Omental fat pad (tissue), 4 donors: Measurements from ENCODE around the gene GRIN1. TPM values are rescaled to one million over a fixed set of nuclear protein-coding genes. Genes with fewer than 3 reads are reported as not detected.
A peak's percentile ranks its signal among the peaks of the same experiment; 100 is the strongest.

Experiments
- ATAC-seq: fragments of 150-250 bp; one replicate; pipeline ENCODE4 v1.9.1; 2016; ENCODE audit warnings: mild to moderate bottlenecking, moderate library complexity; ENCODE audit not compliant: low FRiP score
- DNase-seq: peaks from one replicate; pipeline ENCODE4 v3.0.0-alpha.2; 2019; ENCODE audit warnings: low spot score
- CTCF ChIP-seq, 3 donors: fragments of 450-650 bp; IDR thresholded peaks; one replicate each; pipeline ENCODE4 v1.5.1; 2016 to 2017; ENCODE audit warnings: antibody characterized with exemption in 3 of 3, mild to moderate bottlenecking in 3 of 3, moderate library complexity in 2 of 3
- small RNA-seq: library from RNA; depleted of rRNA; stranded (forward); fragments of <200 nt; gene quantifications from one replicate; pipeline ENCODE3, GENCODE V24; 2016
- total RNA-seq, 4 donors: library from RNA; depleted of rRNA; stranded (reverse); fragments of >200 nt; gene quantifications; one replicate each; pipeline ENCODE4 v1.1.0, GENCODE V29; 2016

The GRIN1 gene
- total RNA-seq, 4 donors from 2014 or later = not detected

DNA sequence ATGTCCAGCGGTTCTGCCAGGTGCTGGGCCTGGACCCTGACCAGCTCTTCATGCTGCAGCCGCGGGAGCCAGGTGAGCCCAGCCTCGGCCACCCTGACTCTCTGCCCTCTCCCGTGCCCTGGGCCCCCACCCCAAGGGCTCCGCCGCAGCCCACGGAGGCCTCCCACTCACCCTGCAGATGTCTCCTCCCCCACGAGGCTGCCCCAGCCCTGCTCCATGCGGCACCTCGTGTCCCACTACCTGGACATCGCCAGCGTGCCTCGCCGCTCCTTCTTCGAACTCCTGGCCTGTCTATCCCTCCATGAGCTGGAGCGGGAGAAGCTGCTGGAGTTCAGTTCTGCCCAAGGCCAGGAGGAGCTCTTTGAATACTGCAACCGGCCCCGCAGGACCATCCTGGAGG is 75.7 kb downstream of the GRIN1 start:
- DNase-seq = no peak
- TF ChIP-seq CTCF (IDR thresholded peaks at IDR 0.05) = no peak
- ATAC-seq = no peak

DNA sequence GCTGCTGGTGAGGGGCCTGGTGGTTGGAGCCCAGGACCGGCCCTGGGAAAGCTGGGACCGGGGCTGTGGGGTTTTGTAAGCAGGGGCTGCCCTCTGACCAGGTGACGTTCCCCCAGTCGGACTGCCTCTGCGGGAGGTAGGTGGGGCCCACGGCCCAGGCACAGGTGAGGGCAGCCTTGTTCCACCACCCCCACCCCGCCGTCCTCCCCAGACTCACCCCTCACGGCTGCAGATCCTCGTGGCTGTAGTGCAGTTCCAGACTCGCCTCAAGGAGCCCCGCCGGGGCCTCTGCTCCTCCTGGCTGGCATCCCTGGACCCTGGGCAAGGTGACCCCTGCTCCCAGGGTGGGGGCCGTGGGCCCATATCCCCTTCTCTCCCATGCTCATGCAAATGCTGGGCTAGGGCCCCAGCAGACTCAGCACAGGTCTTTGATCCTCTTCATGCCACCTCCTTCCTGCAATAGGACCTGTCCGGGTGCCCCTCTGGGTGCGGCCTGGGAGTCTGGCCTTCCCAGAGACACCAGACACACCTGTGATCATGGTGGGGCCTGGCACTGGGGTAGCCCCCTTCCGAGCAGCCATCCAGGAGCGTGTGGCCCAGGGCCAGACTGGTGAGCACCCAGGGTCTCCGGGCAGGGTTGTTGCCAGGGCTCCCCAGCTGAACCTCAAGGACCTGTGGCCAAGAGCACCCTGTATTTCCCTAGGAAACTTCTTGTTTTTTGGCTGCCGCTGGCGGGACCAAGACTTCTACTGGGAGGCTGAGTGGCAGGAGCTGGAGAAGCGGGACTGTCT is 76.4 kb downstream of the GRIN1 start:
- DNase-seq = no peak
- TF ChIP-seq CTCF (IDR thresholded peaks at IDR 0.05) = no peak
- no peak for ATAC-seq

DNA sequence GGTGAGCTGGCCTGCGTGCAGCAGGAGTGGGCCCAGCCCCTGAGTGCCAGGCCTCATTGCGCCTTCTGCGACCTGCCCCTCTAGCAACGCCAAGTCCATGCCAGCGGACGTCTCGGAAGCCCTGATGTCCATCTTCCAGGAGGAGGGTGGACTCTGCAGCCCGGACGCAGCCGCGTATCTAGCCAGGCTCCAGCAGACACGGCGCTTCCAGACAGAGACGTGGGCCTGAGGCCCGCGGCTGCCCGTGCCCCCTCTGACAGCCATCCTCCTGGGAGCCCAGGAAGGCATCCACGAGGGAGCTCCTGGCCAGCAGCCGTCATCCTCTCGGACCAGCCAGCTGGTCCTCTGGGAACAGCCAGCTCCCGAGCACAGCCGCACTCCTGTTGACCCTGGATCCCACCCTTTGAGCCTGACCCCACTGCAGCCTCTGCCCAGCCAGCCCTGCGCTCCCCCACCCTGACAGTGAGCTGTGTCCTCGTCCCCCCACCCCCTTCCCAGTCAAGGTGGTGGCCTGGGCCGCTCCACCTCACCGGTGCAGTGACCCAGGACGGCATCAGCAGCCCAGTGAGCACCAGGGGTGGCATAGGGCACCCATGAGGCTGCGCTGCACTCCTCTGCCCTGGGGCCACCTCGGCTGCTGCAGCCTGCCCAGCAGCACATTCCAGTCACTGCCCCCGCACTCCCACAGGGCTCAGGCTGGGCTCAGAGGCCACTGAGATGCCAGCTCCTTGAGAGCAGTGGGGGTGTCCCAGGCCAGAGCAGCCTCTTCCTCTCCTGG is 77.4 kb downstream of the GRIN1 start:
- DNase-seq (no peak), ATAC-seq (no peak)
- TF ChIP-seq CTCF (IDR thresholded peaks at IDR 0.05) = no peak

- TF ChIP-seq CTCF (IDR thresholded peaks at IDR 0.05) = no peak
- DNase-seq = peak; percentile 44
- ATAC-seq = peak; percentile 69
These were observed 78.6 kb downstream of the GRIN1 start for GRCh38 chr9:137217276-137218211.

GRCh38 chr9:137218212-137218753 is 79.3 kb downstream of the GRIN1 start:
- TF ChIP-seq CTCF (IDR thresholded peaks at IDR 0.05) = no peak
- no peak for DNase-seq
- ATAC-seq = no peak

Small RNAs within 50 kb of the gene (small RNA-seq; reads per million reads assigned to genes)
- gene MIR3621 (not detected), gene RF00153 (not detected)

Other genes starting within 250 kb of the GRIN1 start
- gene FBXW5, start 194.4 kb upstream of the GRIN1 start, total RNA-seq = 100 to 1,000 TPM; 154 to 242 (median 185) TPM
- 1 to 10 TPM in 1 of 4 donors, not detected in 3; 4.3 TPM for gene C8G, start 193.9 kb upstream of the GRIN1 start, total RNA-seq
- under 1 TPM in 1 of 4 donors, not detected in 3; 0.46 TPM for gene LCN12, start 186.9 kb upstream of the GRIN1 start, total RNA-seq
- gene PTGDS, start 161.7 kb upstream of the GRIN1 start, total RNA-seq = 100 to 1,000 TPM in 2 of 4 donors, 10 to 100 TPM in 2; 76.9 to 173 (median 118) TPM
- gene LCNL1, start 156.2 kb upstream of the GRIN1 start, total RNA-seq = under 1 TPM in 3 of 4 donors, not detected in 1; 0.28 to 0.47 (median 0.36) TPM
- 10 to 100 TPM; 22.0 to 37.0 (median 31.6) TPM for gene PAXX, start 146.7 kb upstream of the GRIN1 start, total RNA-seq
- 1 to 10 TPM in 3 of 4 donors, under 1 TPM in 1; 0.95 to 9.7 (median 4.7) TPM for gene CLIC3, start 142.6 kb upstream of the GRIN1 start, total RNA-seq
- 10 to 100 TPM; 15.4 to 31.5 (median 25.9) TPM for gene ABCA2, start 110.9 kb upstream of the GRIN1 start, total RNA-seq
- 1 to 10 TPM in 1 of 4 donors, under 1 TPM in 2, not detected in 1; 0.19 to 3.6 (median 0.31) TPM for gene FUT7, start 107.1 kb upstream of the GRIN1 start, total RNA-seq
- gene NPDC1, start 93.0 kb upstream of the GRIN1 start, total RNA-seq = 10 to 100 TPM; 37.2 to 70.5 (median 58.5) TPM
- under 1 TPM in 3 of 4 donors, not detected in 1; 0.25 to 0.72 (median 0.28) TPM for gene ENTPD2, start 85.1 kb upstream of the GRIN1 start, total RNA-seq
- gene SAPCD2, start 68.6 kb upstream of the GRIN1 start, total RNA-seq = 1 to 10 TPM in 1 of 4 donors, under 1 TPM in 2, not detected in 1; 0.13 to 1.8 (median 0.37) TPM
- gene UAP1L1, start 61.6 kb upstream of the GRIN1 start, total RNA-seq = 10 to 100 TPM in 2 of 4 donors, 1 to 10 TPM in 2; 5.2 to 12.8 (median 9.7) TPM
- 10 to 100 TPM; 30.2 to 39.9 (median 33.9) TPM for gene MAN1B1, start 52.2 kb upstream of the GRIN1 start, total RNA-seq
- 100 to 1,000 TPM in 3 of 4 donors, 10 to 100 TPM in 1; 91.8 to 132 (median 119) TPM for gene DPP7, start 24.4 kb upstream of the GRIN1 start, total RNA-seq
- not detected for gene LRRC26, start 30.9 kb downstream of the GRIN1 start, total RNA-seq
- not detected for gene TMEM210, start 32.9 kb downstream of the GRIN1 start, total RNA-seq
- 10 to 100 TPM; 17.4 to 38.8 (median 22.8) TPM for gene ANAPC2, start 49.4 kb downstream of the GRIN1 start, total RNA-seq
- 10 to 100 TPM; 51.2 to 78.2 (median 67.1) TPM for gene SSNA1, start 49.5 kb downstream of the GRIN1 start, total RNA-seq
- 1 to 10 TPM; 3.6 to 6.5 (median 4.9) TPM for gene TPRN, start 61.6 kb downstream of the GRIN1 start, total RNA-seq
- 10 to 100 TPM; 21.6 to 29.1 (median 27.1) TPM for gene TMEM203, start 66.5 kb downstream of the GRIN1 start, total RNA-seq
- gene NDOR1, start 66.5 kb downstream of the GRIN1 start, total RNA-seq = 1 to 10 TPM; 5.6 to 6.6 (median 6.1) TPM
- gene RNF208, start 83.1 kb downstream of the GRIN1 start, total RNA-seq = 1 to 10 TPM in 1 of 4 donors, under 1 TPM in 2, not detected in 1; 0.65 to 1.0 (median 0.72) TPM
- under 1 TPM in 3 of 4 donors, not detected in 1; 0.36 to 0.65 (median 0.38) TPM for gene CYSRT1, start 86.0 kb downstream of the GRIN1 start, total RNA-seq
- gene RNF224, start 88.3 kb downstream of the GRIN1 start, total RNA-seq = under 1 TPM in 1 of 4 donors, not detected in 3; 0.19 TPM
- not detected for gene SLC34A3, start 91.7 kb downstream of the GRIN1 start, total RNA-seq
- 100 to 1,000 TPM; 197 to 452 (median 288) TPM for gene TUBB4B, start 102.1 kb downstream of the GRIN1 start, total RNA-seq
- under 1 TPM in 1 of 4 donors, not detected in 3; 0.56 TPM for gene STPG3, start 112.1 kb downstream of the GRIN1 start, total RNA-seq
- gene NELFB, start 116.2 kb downstream of the GRIN1 start, total RNA-seq = 10 to 100 TPM; 22.2 to 42.8 (median 34.2) TPM
- gene TOR4A, start 138.6 kb downstream of the GRIN1 start, total RNA-seq = 10 to 100 TPM in 3 of 4 donors, 1 to 10 TPM in 1; 9.8 to 17.7 (median 11.6) TPM
- 10 to 100 TPM in 1 of 4 donors, 1 to 10 TPM in 3; 4.6 to 12.3 (median 7.2) TPM for gene NRARP, start 163.1 kb downstream of the GRIN1 start, total RNA-seq